ENCODE results near the gene CLPX.
"Not testable (repeated sequence)": the region's sequence is repeated elsewhere in the genome, so short reads cannot be mapped to it uniquely, and the experiment has no call there.

The CLPX gene

DNA sequence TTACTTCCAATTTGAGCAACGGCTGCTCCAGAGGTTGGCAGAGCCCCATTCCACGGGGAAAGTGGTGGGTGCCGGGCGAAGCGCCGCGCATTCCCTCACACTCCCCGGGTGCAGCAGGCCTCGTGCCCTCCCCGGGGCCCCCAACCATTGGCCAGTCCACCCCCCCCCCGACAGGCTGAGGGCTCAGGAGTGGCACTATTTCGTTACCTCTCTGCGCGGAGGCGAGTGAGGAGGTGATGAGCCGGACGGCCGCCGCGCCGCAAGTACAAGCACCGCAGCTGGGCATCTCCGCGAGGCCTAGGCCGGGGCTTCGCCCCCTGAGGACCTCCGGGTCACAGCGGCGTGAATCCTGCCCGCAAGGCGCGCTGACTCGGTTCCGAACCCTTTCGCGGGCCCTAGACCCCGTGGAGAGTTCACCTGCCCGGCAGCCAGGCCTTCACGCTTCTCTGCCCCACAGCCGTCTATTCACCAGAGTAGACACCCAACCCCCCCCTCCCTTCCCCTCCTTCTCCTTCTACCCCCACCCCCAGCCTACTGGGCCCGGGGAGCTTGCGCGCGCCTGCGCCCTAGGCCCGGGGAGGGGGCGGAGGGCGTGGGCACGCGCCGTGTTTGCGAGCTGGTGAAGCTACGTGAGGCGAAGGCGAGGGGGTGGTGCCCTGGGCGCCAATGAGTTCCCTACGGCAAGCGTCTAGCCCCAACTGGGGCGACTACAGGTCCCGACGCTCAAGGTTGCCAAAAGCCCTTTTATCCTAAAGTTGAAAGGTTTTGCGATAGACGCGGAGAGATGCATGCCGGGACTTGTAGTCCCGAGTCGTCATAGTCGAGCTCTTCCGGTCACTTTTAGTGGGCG lies at the start of gene CLPX:
CLPX (minus strand) TSS at position 475 of the 850 bp plus-strand sequence; CDS start at position 286, 189 bp downstream.
- DNase-seq, result peak; percentile 88
- in situ Hi-C loops (cut with HindIII; ENCODE audit: low pct_ligation_motif_present, low pct_unique_long_range_greater_than_20kb, low sequenced_read_pairs), result no loop called here

DNA sequence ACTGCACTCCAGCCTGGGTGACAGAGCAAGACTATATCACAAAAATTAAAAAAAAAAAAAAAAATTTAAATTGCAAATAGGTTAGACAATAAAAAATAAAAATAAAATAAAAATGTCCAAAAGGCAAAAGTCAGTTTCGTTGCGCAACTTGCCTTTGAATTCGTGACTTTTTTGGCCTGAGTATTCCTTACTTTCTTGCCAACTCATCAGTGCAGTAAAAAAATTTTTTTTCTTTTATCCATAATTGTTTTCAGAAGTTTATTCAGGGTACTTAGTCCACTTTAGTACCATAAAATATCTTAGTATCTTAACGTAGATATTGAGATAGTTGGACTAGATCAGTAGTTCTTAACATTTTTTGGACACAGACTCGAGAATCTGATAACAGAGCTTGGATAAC lies 48.6 kb upstream of the CLPX start:
- no peak for DNase-seq
- in situ Hi-C loops (cut with HindIII; ENCODE audit: low pct_ligation_motif_present, low pct_unique_long_range_greater_than_20kb, low sequenced_read_pairs), result no loop called here

- in situ Hi-C loops (cut with HindIII; ENCODE audit: low pct_ligation_motif_present, low pct_unique_long_range_greater_than_20kb, low sequenced_read_pairs), result no loop called here
- no peak for DNase-seq
Observed at GRCh38 chr15:65232520-65232919, 47.4 kb upstream of the CLPX start.

- DNase-seq, result no peak
- in situ Hi-C loops (cut with HindIII; ENCODE audit: low pct_ligation_motif_present, low pct_unique_long_range_greater_than_20kb, low sequenced_read_pairs), result no loop called here
Observed at GRCh38 chr15:65231306-65231705, 46.2 kb upstream of the CLPX start.

- in situ Hi-C loops (cut with HindIII; ENCODE audit: low pct_ligation_motif_present, low pct_unique_long_range_greater_than_20kb, low sequenced_read_pairs); DNase-seq: not testable (repeated sequence)
Observed at GRCh38 chr15:65226901-65227300, 41.8 kb upstream of the CLPX start.

DNA sequence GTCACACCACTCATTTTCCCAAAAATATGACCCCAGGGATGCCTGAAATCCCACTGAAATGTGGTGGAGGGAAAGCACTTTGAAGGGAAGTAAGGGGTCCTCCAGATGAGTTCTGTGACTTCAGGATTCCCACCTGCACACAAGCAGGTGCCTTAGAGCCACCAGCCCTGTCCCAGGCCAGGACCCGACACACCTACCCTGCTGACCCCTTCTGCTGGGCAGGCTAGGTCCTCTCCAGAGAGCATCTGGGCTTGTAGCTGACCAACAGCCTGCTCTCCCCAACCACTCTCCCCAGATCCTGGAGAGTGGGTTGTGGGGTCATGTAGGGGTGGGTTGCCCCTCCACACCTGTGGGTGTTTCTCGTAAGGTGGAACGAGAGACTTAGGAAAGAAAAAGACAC lies 41.1 kb upstream of the CLPX start:
- no peak for DNase-seq
- in situ Hi-C loops (cut with HindIII; ENCODE audit: low pct_ligation_motif_present, low pct_unique_long_range_greater_than_20kb, low sequenced_read_pairs), result no loop called here

- no peak for DNase-seq
- in situ Hi-C loops (cut with HindIII; ENCODE audit: low pct_ligation_motif_present, low pct_unique_long_range_greater_than_20kb, low sequenced_read_pairs), result no loop called here
Observed at GRCh38 chr15:65223996-65224395, 38.9 kb upstream of the CLPX start.

- no peak for DNase-seq
- in situ Hi-C loops (cut with HindIII; ENCODE audit: low pct_ligation_motif_present, low pct_unique_long_range_greater_than_20kb, low sequenced_read_pairs), result no loop called here
Observed at GRCh38 chr15:65222891-65223290, 37.7 kb upstream of the CLPX start.

GRCh38 chr15:65221697-65222096 lies 36.6 kb upstream of the CLPX start:
- DNase-seq, result no peak
- in situ Hi-C loops (cut with HindIII; ENCODE audit: low pct_ligation_motif_present, low pct_unique_long_range_greater_than_20kb, low sequenced_read_pairs), result no loop called here

DNA sequence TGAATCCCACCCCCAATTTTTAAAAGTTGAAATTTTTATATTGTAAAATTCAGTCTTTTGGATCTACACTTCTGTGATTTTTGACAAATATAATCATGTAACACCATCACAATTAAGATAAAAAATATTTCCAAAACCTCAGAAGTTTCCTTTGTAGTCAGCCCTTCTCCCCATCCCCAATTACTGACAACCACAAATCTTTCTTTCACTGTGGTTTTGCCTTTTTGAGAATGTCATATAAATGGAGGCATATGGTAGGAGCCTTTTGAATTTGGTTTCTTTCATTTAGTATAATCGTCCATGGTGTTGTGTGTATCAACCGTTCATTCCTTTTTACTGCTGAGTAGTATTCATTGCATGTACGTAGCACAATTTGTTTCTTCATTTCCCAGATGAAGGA lies 34.0 kb upstream of the CLPX start:
- in situ Hi-C loops (cut with HindIII; ENCODE audit: low pct_ligation_motif_present, low pct_unique_long_range_greater_than_20kb, low sequenced_read_pairs), result no loop called here
- no peak for DNase-seq

DNA sequence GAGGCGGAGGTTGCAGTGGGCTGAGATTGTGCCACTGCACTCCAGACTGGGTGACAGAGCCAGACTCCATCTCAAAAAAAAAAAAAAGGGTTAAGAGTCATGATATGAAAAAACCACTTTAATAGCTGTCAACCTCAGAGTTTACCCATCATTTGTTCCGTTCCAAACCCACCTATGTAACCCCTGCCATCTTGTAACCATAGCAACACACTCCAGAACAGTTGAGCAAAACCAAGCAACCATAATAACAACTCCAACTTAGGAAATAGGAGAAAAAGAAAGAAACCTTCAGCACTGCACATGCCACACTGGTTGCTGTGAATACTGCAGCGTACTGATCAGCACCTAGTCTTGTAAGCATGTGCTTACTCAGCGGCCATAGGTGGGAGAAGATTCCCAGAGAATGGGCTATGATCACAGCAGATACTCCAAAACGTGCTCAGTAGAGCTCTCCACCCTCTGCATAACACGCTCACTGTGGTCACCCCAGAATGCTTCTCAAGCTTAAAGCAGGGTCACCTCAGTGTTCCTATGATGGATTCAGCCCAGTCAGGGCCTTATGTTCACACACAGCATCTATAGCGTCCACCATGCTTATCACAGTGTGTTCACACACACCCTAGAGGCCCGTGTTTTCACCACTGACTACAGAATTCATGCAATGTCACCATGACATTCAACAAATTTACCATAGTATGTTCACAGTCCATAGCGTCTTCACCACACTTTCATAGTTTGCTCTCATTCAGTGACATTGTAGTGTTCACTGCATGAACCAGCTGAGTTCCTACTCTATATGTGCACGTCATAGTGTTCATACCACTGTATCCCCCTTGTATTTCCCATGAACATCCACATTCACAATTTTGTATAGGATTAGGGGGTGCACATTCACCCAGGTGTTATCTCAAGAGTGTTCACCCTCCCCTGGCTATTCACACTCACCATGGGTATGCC lies 32.7 kb upstream of the CLPX start:
- no peak for DNase-seq
- in situ Hi-C loops (cut with HindIII; ENCODE audit: low pct_ligation_motif_present, low pct_unique_long_range_greater_than_20kb, low sequenced_read_pairs), result no loop called here

GRCh38 chr15:65215496-65215895 lies 30.4 kb upstream of the CLPX start:
- in situ Hi-C loops (cut with HindIII; ENCODE audit: low pct_ligation_motif_present, low pct_unique_long_range_greater_than_20kb, low sequenced_read_pairs), result no loop called here
- no peak for DNase-seq

DNA sequence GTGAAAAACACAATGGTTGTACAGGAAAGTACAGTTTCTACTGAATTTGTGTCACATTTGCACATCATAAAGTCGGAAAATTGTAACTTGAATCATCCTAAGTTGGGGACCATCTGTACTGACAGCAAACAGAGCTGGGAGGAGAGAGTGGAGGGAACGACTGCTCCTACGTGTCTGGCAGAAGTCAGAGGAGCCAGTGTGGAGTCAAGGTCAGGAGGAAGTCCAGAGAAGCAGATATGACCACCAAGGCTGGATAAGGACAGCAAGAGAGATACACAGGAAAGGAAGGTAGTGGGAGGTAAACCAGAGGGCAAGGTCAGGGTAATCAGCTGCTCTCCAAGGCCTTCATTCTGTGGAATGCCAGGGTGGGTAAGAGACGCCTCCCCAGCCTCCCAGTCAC lies 28.9 kb upstream of the CLPX start:
- DNase-seq, result no peak
- in situ Hi-C loops (cut with HindIII; ENCODE audit: low pct_ligation_motif_present, low pct_unique_long_range_greater_than_20kb, low sequenced_read_pairs), result no loop called here

DNA sequence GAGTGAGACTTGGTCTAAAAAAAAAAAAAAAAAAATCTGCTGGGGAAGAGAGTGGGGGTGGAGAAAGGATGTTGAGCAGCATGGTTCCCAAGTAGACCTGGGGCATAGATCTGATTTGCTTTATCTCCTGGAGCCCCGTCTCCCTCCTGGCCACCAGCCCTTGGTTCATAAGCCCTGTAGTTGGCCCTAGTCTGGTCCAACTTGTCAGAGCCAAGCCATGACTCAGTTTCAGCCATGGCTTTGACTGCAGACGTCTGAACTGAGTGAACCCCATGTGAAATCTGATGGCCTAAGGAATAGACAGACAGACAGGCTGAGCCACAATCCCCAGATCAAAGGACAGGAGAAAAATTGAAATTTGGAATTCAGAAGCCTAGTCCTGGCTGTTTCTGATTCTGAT lies 28.1 kb upstream of the CLPX start:
- no peak for DNase-seq
- in situ Hi-C loops (cut with HindIII; ENCODE audit: low pct_ligation_motif_present, low pct_unique_long_range_greater_than_20kb, low sequenced_read_pairs), result no loop called here

- in situ Hi-C loops (cut with HindIII; ENCODE audit: low pct_ligation_motif_present, low pct_unique_long_range_greater_than_20kb, low sequenced_read_pairs), result no loop called here
- DNase-seq, result peak; percentile 32
Observed at GRCh38 chr15:65212097-65212496, 27.0 kb upstream of the CLPX start.

- DNase-seq, result no peak
- in situ Hi-C loops (cut with HindIII; ENCODE audit: low pct_ligation_motif_present, low pct_unique_long_range_greater_than_20kb, low sequenced_read_pairs), result no loop called here
Observed at GRCh38 chr15:65211482-65211982, 26.4 kb upstream of the CLPX start.

DNA sequence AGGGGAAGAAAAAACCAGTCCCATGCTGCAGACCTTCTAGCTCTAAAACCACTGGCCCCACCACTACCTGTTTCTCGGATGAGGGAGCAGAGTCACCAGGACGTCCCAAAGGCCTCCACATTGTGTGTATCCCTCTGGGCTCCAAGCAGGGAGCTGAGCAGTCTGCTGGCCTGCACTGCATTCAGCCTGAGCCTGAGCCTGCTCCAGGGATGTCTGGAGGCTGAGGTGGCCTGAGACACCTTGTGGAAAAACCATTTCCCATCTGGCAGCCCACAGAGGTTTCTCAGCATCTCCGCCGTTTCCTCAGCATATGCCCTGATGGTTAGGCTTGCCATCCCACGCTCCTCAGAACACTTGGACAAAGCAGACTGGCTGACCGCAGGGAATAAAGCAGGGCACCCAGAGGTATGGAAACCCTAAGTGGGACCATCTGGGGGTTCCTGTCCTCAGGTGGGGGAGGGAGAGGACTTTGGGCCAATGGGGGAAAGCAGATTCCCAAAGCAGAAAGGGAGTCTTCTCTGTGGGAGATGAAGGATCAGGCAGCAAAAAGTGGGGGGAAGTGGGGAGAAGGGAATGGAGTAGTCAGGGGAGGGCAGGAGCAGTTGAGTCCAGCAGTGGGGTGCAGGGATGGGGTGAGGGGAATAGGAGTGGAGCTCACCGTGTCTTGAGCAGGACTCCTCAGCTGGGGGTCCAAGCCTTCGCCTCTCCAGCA lies 25.8 kb upstream of the CLPX start, which contains the start of gene CILP:
CILP (minus strand) TSS at position 704 of the 712 bp plus-strand sequence. CDS start 1,718 bp downstream, outside the sequence.
- no peak for DNase-seq
- in situ Hi-C loops (cut with HindIII; ENCODE audit: low pct_ligation_motif_present, low pct_unique_long_range_greater_than_20kb, low sequenced_read_pairs), result no loop called here

Data from ACHN (cell line).